Suprapubic skin (tissue), 4 donors: Measurements from ENCODE around the gene MICB. TPM values are rescaled to one million over a fixed set of nuclear protein-coding genes. Genes with fewer than 3 reads are reported as not detected.

ENCODE experiments used
- DNase-seq, 2 donors: peaks; one replicate each; pipeline ENCODE4 v3.0.0-alpha.2; 2019; ENCODE audit warnings: low spot score in 2 of 2
- H3K27ac ChIP-seq: fragments of 200-600 bp; sonication (generic); one replicate; pipeline ENCODE4 v1.5.1; 2019
- H3K27me3 ChIP-seq: fragments of 200-600 bp; sonication (generic); one replicate; pipeline ENCODE4 v1.5.1; 2019
- H3K36me3 ChIP-seq: fragments of 200-600 bp; sonication (generic); one replicate; pipeline ENCODE4 v1.5.1; 2019
- H3K4me1 ChIP-seq: fragments of 200-600 bp; sonication (generic); one replicate; pipeline ENCODE4 v1.5.1; 2019
- H3K4me3 ChIP-seq: fragments of 200-600 bp; sonication (generic); one replicate; pipeline ENCODE4 v1.5.1; 2019; ENCODE audit warnings: mild to moderate bottlenecking
- H3K9me3 ChIP-seq: fragments of 200-600 bp; sonication (generic); one replicate; pipeline ENCODE4 v1.5.1; 2019
- CTCF ChIP-seq, 2 donors: fragments of 200-600 bp in 1 of 2; fragments of 450-650 bp in 1 of 2; sonication (generic) in 1 of 2; IDR thresholded peaks; one replicate each; pipeline ENCODE4 v1.5.1; 2016 to 2019; ENCODE audit warnings: antibody characterized with exemption in 2 of 2, mild to moderate bottlenecking in 1 of 2, moderate library complexity in 1 of 2
- EP300 ChIP-seq: sonication (generic); formaldehyde crosslinking; IDR thresholded peaks from one replicate; pipeline ENCODE4 v1.6.1; 2017; ENCODE audit warnings: antibody characterized with exemption
- POLR2A ChIP-seq, 2 donors: fragments of 450-650 bp; IDR thresholded peaks; one replicate each; pipeline ENCODE4 v1.6.1; 2017; ENCODE audit warnings: antibody characterized with exemption in 2 of 2, mild to moderate bottlenecking in 2 of 2, moderate library complexity in 2 of 2
- POLR2AphosphoS5 ChIP-seq, 3 donors: sonication (generic); formaldehyde crosslinking; IDR thresholded peaks; one replicate each; pipeline ENCODE4 v1.6.1; 2017; ENCODE audit warnings: antibody characterized with exemption in 3 of 3
- WGBS: methylation state at CpG from one replicate; pipeline ENCODE4 v1.1.5; 2018; 5-methylcytosine and 5-hydroxymethylcytosine counted together
- total RNA-seq, 4 donors: library from RNA; depleted of rRNA; stranded (reverse); fragments of >200 nt; gene quantifications; one replicate each; pipeline ENCODE4 v1.1.0, GENCODE V29; 2016

MICB gene
- total RNA-seq, 4 donors from 2014 or later, result 0.26 to 2.4 (median 2.1) TPM

- H3K27me3 ChIP-seq, result no peaks in the 10 kb centered on the region
- peaks cover 29% of the 10 kb centered on the region for H3K4me1 ChIP-seq
- H3K27ac ChIP-seq, result peak overlapping the region; percentile 13
- TF ChIP-seq EP300 (no peak), POLR2A (IDR thresholded peaks at IDR 0.05) (no peak), CTCF (IDR thresholded peaks at IDR 0.05) (no peak), POLR2AphosphoS5 (IDR thresholded peaks at IDR 0.05) (no peak)
- no peaks in the 10 kb centered on the region for H3K9me3 ChIP-seq
- WGBS, result 54% methylated on average over 7 of the region's 7 CpGs
- H3K4me3 ChIP-seq, result no peak overlapping the region
- DNase-seq, result no peak
- peaks cover 41% of the 10 kb centered on the region for H3K36me3 ChIP-seq
These were observed 62.2 kb downstream of the MICB start for GRCh38 chr6:31559958-31560696.

GRCh38 chr6:31560697-31561058 is 62.7 kb downstream of the MICB start:
- TF ChIP-seq POLR2AphosphoS5 (IDR thresholded peaks at IDR 0.05) (no peak), CTCF (IDR thresholded peaks at IDR 0.05) (no peak), POLR2A (IDR thresholded peaks at IDR 0.05) (no peak), EP300 (no peak)
- Histone ChIP-seq H3K9me3 (no peaks in the 10 kb centered on the region), H3K4me1 (peaks cover 29% of the 10 kb centered on the region), H3K27ac (peak overlapping the region; percentile 13), H3K27me3 (no peaks in the 10 kb centered on the region), H3K4me3 (no peak overlapping the region), H3K36me3 (peaks cover 41% of the 10 kb centered on the region)
- DNase-seq, result no peak

Other genes with a start within 250 kb of the MICB start
- gene HLA-C, start 226.1 kb upstream of the MICB start, total RNA-seq, result 100 to 1,000 TPM; 106 to 510 (median 336) TPM
- gene HLA-B, start 141.0 kb upstream of the MICB start, total RNA-seq, result 1,000 to 10,000 TPM in 3 of 4 donors, 100 to 1,000 TPM in 1; 995 to 1,612 (median 1,279) TPM
- 10 to 100 TPM in 3 of 4 donors, 1 to 10 TPM in 1; 7.1 to 16.4 (median 15.2) TPM for gene MICA, start 94.5 kb upstream of the MICB start, total RNA-seq
- gene MCCD1, start 30.8 kb downstream of the MICB start, total RNA-seq, result not detected
- 100 to 1,000 TPM; 254 to 449 (median 281) TPM for gene DDX39B, start 43.9 kb downstream of the MICB start, total RNA-seq
- gene ATP6V1G2, start 48.5 kb downstream of the MICB start, total RNA-seq, result 1 to 10 TPM in 2 of 4 donors, under 1 TPM in 1, not detected in 1; 0.64 to 1.6 (median 1.4) TPM
- 10 to 100 TPM; 23.6 to 29.5 (median 25.7) TPM for gene NFKBIL1, start 49.5 kb downstream of the MICB start, total RNA-seq
- under 1 TPM in 1 of 4 donors, not detected in 3; 0.47 TPM for gene LTA, start 74.1 kb downstream of the MICB start, total RNA-seq
- gene TNF, start 77.4 kb downstream of the MICB start, total RNA-seq, result 1 to 10 TPM; 1.0 to 6.4 (median 3.3) TPM
- gene LTB, start 84.3 kb downstream of the MICB start, total RNA-seq, result not detected
- 10 to 100 TPM in 1 of 4 donors, 1 to 10 TPM in 3; 3.7 to 72.9 (median 6.7) TPM for gene LST1, start 88.1 kb downstream of the MICB start, total RNA-seq
- not detected for gene NCR3, start 94.9 kb downstream of the MICB start, total RNA-seq
- 10 to 100 TPM in 1 of 4 donors, 1 to 10 TPM in 3; 2.6 to 16.3 (median 5.8) TPM for gene AIF1, start 117.1 kb downstream of the MICB start, total RNA-seq
- gene PRRC2A, start 122.6 kb downstream of the MICB start, total RNA-seq, result 100 to 1,000 TPM; 100 to 163 (median 113) TPM
- gene BAG6, start 154.5 kb downstream of the MICB start, total RNA-seq, result 100 to 1,000 TPM; 239 to 360 (median 309) TPM
- gene APOM, start 157.7 kb downstream of the MICB start, total RNA-seq, result 1 to 10 TPM; 2.8 to 8.3 (median 6.1) TPM
- gene C6orf47, start 162.6 kb downstream of the MICB start, total RNA-seq, result 10 to 100 TPM; 31.6 to 41.0 (median 38.1) TPM
- gene GPANK1, start 166.9 kb downstream of the MICB start, total RNA-seq, result 10 to 100 TPM; 15.0 to 22.6 (median 20.1) TPM
- gene CSNK2B, start 167.9 kb downstream of the MICB start, total RNA-seq, result 100 to 1,000 TPM; 381 to 429 (median 403) TPM
- 10 to 100 TPM; 11.4 to 63.7 (median 13.9) TPM for gene LY6G5B, start 171.8 kb downstream of the MICB start, total RNA-seq
- gene LY6G5C, start 182.9 kb downstream of the MICB start, total RNA-seq, result 1 to 10 TPM in 1 of 4 donors, under 1 TPM in 1, not detected in 2; 0.73 to 5.1 TPM
- gene ABHD16A, start 205.2 kb downstream of the MICB start, total RNA-seq, result 10 to 100 TPM; 49.4 to 68.2 (median 57.3) TPM
- gene LY6G6F, start 208.7 kb downstream of the MICB start, total RNA-seq, result not detected
- 10 to 100 TPM in 1 of 4 donors, 1 to 10 TPM in 1, not detected in 2; 5.5 to 30.8 TPM for gene LY6G6D, start 217.2 kb downstream of the MICB start, total RNA-seq
- gene LY6G6C, start 223.6 kb downstream of the MICB start, total RNA-seq, result 100 to 1,000 TPM in 3 of 4 donors, 10 to 100 TPM in 1; 80.0 to 376 (median 338) TPM
- 1 to 10 TPM; 1.6 to 4.6 (median 4.5) TPM for gene MPIG6B, start 225.2 kb downstream of the MICB start, total RNA-seq
- 10 to 100 TPM; 66.8 to 84.2 (median 68.3) TPM for gene DDAH2, start 231.2 kb downstream of the MICB start, total RNA-seq
- gene CLIC1, start 238.4 kb downstream of the MICB start, total RNA-seq, result 100 to 1,000 TPM; 239 to 420 (median 333) TPM
- gene MSH5, start 241.9 kb downstream of the MICB start, total RNA-seq, result 10 to 100 TPM; 12.6 to 60.1 (median 17.2) TPM